Spleen (tissue), 7 donors: ENCODE measurements around the gene ITGB4.

ENCODE experiments used
- POLR2A ChIP-seq, 3 donors: fragments of 450-650 bp; IDR thresholded peaks; one replicate each; pipeline ENCODE4 v1.5.1; 2017; ENCODE audit warnings: antibody characterized with exemption in 3 of 3, mild to moderate bottlenecking in 1 of 3
- TF ChIP-seq, protein P1 (sequence below), 11 experiments: fragments of 200-600 bp in 7 of 11; fragments of 450-650 bp in 4 of 11; sonication (generic) in 4 of 11; IDR thresholded peaks in 8 of 11; conservative IDR thresholded peaks in 3 of 11; 1 replicate in 7 of 11; 2 replicates in 4 of 11; pipeline versions ENCODE4 v1.4.0 to v1.8.0; 2016 to 2021; ENCODE audit warnings: antibody characterized with exemption in 11 of 11, inconsistent platforms in 4 of 11, mild to moderate bottlenecking in 1 of 11
- donor health status: DM: no; HTN: no; CAD: no; lungs with moderate emphysema.
- donor health status: DM: no; HTN: no; CAD: no.
- donor health status: DM: no; HTN: no; CAD: no.

DNA sequence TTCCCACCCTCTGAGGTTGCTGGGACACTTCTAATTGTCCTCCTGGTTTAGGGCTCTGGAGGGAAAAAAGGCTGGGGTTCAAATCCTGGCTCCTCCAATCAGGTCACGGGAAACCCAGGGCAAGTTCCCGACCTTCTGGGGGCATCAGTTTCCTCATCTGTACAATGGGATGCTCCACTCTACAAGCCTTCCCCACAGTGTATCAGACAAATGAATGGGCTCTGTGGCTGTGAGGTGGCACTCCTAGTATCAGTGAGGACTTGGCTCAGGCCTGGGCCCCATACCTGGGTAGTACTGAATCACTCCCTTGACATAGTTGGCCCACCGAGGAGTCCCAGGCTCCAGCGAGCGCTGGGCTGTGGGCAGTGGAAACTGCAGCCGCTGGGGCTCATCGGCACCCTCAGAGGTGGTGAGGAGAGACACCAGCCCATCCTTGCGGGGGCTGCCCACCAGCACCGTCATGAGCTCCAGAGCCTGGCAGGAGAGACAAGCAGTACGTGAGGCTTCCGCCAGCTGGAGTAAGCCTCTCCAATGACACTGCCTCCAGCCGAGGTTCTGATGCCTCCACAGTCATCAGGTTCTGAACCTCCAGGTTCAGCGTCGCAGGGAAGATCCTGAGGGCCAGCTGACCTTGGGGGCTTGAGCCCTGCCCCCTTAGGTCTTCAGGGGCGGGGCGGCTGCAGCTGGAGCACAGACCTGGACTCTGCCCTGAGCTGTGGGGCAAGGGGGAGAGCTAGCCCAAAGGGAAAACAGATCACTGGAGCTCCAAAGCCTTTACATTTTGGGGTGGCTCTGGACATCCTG is 42.6 kb downstream of the ITGB4 start:
- TF ChIP-seq, protein P1, sequence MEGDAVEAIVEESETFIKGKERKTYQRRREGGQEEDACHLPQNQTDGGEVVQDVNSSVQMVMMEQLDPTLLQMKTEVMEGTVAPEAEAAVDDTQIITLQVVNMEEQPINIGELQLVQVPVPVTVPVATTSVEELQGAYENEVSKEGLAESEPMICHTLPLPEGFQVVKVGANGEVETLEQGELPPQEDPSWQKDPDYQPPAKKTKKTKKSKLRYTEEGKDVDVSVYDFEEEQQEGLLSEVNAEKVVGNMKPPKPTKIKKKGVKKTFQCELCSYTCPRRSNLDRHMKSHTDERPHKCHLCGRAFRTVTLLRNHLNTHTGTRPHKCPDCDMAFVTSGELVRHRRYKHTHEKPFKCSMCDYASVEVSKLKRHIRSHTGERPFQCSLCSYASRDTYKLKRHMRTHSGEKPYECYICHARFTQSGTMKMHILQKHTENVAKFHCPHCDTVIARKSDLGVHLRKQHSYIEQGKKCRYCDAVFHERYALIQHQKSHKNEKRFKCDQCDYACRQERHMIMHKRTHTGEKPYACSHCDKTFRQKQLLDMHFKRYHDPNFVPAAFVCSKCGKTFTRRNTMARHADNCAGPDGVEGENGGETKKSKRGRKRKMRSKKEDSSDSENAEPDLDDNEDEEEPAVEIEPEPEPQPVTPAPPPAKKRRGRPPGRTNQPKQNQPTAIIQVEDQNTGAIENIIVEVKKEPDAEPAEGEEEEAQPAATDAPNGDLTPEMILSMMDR (IDR thresholded peaks at IDR 0.05 in 8 of 11, conservative IDR thresholded peaks at IDR 0.05 in 3 of 11): no peak
- TF ChIP-seq POLR2A (IDR thresholded peaks at IDR 0.05): no peak
